Measurements from ENCODE around the gene MOB3B.

GRCh38 chr9:27279611-27280010 lies 250.0 kb downstream of the MOB3B start:
- TF ChIP-seq CTCF (IDR thresholded peaks at IDR 0.05) (no peak), POLR2A (IDR thresholded peaks at IDR 0.05) (no peak)
